Right lobe of liver (tissue), 4 donors: ENCODE measurements around the gene CLDN15.

Experiments
- POLR2A ChIP-seq: fragments of 450-650 bp; IDR thresholded peaks from one replicate; pipeline ENCODE4 v1.6.1; 2017; ENCODE audit warnings: antibody characterized with exemption, mild to moderate bottlenecking
- TF ChIP-seq, protein P1 (sequence below), 4 donors: fragments of 200-600 bp in 3 of 4; fragments of 450-650 bp in 1 of 4; IDR thresholded peaks; one replicate each; pipeline versions ENCODE4 v1.5.1 to v1.8.0; 2016 to 2022; ENCODE audit warnings: antibody characterized with exemption in 4 of 4, mild to moderate bottlenecking in 2 of 4
- donor health status: DM: no; HTN: no; CAD: no.
- donor health status: DM: no; HTN: no; CAD: no.
- donor health status: DM: no; HTN: yes; CAD: no.

DNA sequence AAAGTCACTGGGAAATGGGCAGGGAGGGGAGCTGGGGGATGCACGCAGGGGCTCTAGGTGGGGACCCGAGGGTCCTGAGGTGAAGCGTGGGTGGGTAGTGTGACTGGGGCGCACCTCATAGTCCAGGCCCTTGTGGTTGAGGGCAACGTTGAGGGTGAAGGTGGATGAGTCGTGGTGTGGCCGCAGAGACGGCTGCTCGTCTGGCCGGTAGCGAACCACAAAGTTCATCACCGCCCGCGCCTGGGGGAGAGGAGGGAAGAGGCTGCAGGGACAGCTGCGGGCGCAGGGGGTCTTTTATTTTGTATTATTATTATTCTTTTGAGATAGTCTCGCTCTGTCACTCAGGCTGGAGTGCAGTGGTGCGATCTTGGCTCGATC lies 30.9 kb downstream of the CLDN15 start:
- TF ChIP-seq, protein P1, sequence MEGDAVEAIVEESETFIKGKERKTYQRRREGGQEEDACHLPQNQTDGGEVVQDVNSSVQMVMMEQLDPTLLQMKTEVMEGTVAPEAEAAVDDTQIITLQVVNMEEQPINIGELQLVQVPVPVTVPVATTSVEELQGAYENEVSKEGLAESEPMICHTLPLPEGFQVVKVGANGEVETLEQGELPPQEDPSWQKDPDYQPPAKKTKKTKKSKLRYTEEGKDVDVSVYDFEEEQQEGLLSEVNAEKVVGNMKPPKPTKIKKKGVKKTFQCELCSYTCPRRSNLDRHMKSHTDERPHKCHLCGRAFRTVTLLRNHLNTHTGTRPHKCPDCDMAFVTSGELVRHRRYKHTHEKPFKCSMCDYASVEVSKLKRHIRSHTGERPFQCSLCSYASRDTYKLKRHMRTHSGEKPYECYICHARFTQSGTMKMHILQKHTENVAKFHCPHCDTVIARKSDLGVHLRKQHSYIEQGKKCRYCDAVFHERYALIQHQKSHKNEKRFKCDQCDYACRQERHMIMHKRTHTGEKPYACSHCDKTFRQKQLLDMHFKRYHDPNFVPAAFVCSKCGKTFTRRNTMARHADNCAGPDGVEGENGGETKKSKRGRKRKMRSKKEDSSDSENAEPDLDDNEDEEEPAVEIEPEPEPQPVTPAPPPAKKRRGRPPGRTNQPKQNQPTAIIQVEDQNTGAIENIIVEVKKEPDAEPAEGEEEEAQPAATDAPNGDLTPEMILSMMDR (IDR thresholded peaks at IDR 0.05) = no peak
- no peak for TF ChIP-seq POLR2A
